ENCODE results near the gene SLC30A10.

- TF ChIP-seq, protein P1, sequence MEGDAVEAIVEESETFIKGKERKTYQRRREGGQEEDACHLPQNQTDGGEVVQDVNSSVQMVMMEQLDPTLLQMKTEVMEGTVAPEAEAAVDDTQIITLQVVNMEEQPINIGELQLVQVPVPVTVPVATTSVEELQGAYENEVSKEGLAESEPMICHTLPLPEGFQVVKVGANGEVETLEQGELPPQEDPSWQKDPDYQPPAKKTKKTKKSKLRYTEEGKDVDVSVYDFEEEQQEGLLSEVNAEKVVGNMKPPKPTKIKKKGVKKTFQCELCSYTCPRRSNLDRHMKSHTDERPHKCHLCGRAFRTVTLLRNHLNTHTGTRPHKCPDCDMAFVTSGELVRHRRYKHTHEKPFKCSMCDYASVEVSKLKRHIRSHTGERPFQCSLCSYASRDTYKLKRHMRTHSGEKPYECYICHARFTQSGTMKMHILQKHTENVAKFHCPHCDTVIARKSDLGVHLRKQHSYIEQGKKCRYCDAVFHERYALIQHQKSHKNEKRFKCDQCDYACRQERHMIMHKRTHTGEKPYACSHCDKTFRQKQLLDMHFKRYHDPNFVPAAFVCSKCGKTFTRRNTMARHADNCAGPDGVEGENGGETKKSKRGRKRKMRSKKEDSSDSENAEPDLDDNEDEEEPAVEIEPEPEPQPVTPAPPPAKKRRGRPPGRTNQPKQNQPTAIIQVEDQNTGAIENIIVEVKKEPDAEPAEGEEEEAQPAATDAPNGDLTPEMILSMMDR (IDR thresholded peaks at IDR 0.05), result no peak
- TF ChIP-seq POLR2AphosphoS5 (IDR thresholded peaks at IDR 0.05; ENCODE audit: low read depth, low read length), result no peak
Observed at GRCh38 chr1:219954736-219955421, 26.5 kb upstream of the SLC30A10 start.
